ENCODE data around the gene CTDSPL.

CTDSPL gene

GRCh38 chr3:37988931-37989525, 127.3 kb downstream of the CTDSPL start:
- no peak for DNase-seq (ENCODE audit: low spot score)

- no peak for DNase-seq (ENCODE audit: low spot score)
These were observed 128.3 kb downstream of the CTDSPL start for GRCh38 chr3:37989821-37990480.

- peak; percentile 52 for DNase-seq (ENCODE audit: low spot score)
These were observed 128.8 kb downstream of the CTDSPL start, which contains the start of gene VILL for GRCh38 chr3:37990527-37990926. VILL (plus strand) TSS chr3:37990786; CDS start chr3:37993673, 2,887 bp downstream.

- DNase-seq (ENCODE audit: low spot score) = no peak
These were observed 129.4 kb downstream of the CTDSPL start for GRCh38 chr3:37991109-37991508.

GRCh38 chr3:37991823-37992222, 130.1 kb downstream of the CTDSPL start:
- no peak for DNase-seq (ENCODE audit: low spot score)

- DNase-seq (ENCODE audit: low spot score) = no peak
These were observed 130.8 kb downstream of the CTDSPL start for GRCh38 chr3:37992271-37993066.

- DNase-seq (ENCODE audit: low spot score) = no peak
These were observed 131.4 kb downstream of the CTDSPL start for GRCh38 chr3:37993067-37993455.

- no peak for DNase-seq (ENCODE audit: low spot score)
These were observed 131.8 kb downstream of the CTDSPL start for GRCh38 chr3:37993460-37993819.

GRCh38 chr3:37993820-37994638, 132.3 kb downstream of the CTDSPL start:
- DNase-seq (ENCODE audit: low spot score) = peak; percentile 59

- no peak for DNase-seq (ENCODE audit: low spot score)
These were observed 132.9 kb downstream of the CTDSPL start for GRCh38 chr3:37994639-37994972.

GRCh38 chr3:37995652-37996641, 134.3 kb downstream of the CTDSPL start:
- DNase-seq (ENCODE audit: low spot score) = no peak

GRCh38 chr3:37996785-37997301, 135.2 kb downstream of the CTDSPL start:
- DNase-seq (ENCODE audit: low spot score) = peak; percentile 76

GRCh38 chr3:37997342-37997741, 135.7 kb downstream of the CTDSPL start:
- DNase-seq (ENCODE audit: low spot score) = no peak

GRCh38 chr3:37997791-37998370, 136.2 kb downstream of the CTDSPL start:
- no peak for DNase-seq (ENCODE audit: low spot score)

GRCh38 chr3:37999836-38000235, 138.2 kb downstream of the CTDSPL start:
- DNase-seq (ENCODE audit: low spot score) = no peak

- DNase-seq (ENCODE audit: low spot score) = no peak
These were observed 138.7 kb downstream of the CTDSPL start for GRCh38 chr3:38000242-38000916.

- no peak for DNase-seq (ENCODE audit: low spot score)
These were observed 139.3 kb downstream of the CTDSPL start for GRCh38 chr3:38000965-38001455.

GRCh38 chr3:38001456-38002081, 139.9 kb downstream of the CTDSPL start:
- peak; percentile 45 for DNase-seq (ENCODE audit: low spot score)

- no peak for DNase-seq (ENCODE audit: low spot score)
These were observed 140.7 kb downstream of the CTDSPL start for GRCh38 chr3:38002291-38002876.
